ENCODE results near the gene NR6A1. TPM values are rescaled to one million over a fixed set of nuclear protein-coding genes. Genes with fewer than 3 reads are reported as not detected.

Gene NR6A1
- total RNA-seq, 1 donor from 2014 or later, result 6.0 TPM

DNA sequence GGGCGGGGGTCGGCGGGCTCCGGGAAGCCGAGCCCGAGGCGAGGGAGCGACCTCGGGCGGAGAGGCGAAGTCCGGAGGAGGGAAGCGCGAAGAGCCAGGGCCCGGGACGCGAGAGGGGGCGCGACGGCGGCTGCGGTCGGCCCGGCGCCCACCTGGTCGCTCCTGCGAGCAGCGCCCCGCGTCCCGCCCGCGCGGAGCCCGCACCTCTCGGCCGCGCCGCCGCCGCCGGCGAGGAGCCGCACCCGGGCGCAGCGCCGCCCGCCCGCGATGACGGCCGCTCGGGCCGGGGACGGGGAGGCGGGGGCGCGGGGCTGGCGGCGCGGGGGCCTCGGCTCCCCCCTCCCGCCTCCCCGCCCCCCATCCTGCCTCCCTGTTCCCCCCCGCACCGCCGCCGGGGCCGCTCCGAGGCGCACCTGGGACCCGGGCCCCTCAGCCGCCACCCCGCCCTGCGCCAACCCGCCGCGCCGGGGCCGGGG is 266.5 kb downstream of the NR6A1 start:
- no peak for DNase-seq (ENCODE audit: low read depth)

DNA sequence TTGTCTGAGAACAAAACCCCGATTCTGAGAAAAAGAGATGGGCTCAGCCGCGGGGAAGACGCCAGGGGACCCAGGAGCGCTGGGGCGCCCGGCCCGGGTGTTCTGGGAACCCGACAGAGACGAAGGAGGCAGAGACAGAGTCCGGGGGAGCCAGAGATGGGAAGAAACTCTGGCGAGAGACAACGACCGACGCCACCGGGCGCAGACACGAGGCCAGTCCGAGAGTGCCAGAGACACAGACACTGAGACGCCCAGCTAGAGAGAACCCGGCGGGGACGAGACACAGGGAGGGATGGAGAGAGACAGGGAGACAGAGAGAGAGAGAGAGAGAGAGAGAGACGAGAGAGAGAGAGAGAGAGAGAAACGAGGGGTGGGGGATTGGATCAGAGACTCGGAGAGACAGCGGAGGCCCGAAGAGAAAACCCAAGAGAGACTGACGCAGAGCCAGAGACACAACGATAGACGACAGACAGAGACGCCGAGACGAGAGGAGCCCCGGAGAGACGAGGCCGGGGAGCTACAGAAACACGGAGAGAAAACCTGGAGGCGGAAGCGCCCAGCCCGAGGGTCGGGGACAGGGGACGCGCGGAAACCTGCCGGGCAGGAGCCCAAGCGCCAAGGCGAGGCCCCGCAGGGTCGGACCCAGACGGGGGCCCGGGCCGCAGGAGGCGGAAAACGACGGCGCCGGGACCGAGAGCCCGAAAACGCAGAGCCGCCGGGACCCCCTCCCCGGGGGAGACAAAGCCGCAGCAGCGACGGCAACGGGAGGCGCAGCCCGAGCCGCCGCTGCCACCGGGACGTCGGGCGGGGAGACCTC is 267.2 kb downstream of the NR6A1 start:
- DNase-seq (ENCODE audit: low read depth), result no peak

DNA sequence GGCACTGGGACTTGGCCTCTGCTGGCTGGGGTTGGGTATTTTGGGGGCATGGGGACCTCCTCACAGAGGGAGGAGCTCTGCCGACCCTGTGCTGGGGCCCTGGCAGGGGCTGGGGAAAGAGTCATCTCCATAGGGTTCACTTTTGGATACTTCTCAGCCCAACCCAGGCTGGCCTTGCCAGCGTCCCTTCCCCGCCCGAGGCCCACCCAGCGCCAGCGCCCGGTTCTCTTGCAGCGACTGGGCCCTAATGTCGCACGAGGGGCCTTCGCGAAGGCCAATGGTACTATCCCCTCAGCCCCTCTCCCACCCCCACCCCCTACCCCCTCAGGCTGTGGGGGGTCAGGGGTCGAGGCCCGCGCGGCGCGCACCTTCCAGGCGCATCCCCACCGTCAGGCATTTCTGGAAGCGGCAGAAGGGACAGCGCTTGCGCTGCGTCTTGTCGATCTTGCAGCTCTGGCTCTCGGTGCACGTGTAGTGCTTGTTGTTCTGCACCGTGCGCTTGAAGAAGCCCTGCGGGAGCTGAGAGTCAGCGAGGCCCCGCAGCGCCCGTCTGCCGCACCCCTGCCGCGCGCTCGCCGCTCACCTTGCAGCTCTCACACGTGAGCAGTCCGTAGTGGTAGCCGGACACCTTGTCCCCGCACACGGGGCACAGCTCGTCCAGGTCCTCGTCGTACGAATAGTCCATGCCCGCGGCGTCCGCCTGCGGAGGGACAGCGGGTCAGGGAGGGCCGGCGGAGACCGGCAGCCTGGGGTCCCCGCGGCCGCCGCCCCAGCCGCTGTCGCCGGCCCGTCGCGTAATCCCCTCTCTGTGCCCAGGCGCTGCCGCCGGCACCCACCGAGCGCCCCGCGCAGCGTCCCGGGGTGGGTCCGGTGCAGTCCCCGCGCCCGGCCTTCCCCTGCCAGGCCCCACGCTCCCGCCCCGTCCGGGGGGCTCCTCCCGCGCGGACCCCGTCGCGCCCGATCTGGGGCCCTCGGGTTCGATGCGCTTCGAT is 268.1 kb downstream of the NR6A1 start:
- DNase-seq (ENCODE audit: low read depth), result no peak

DNA sequence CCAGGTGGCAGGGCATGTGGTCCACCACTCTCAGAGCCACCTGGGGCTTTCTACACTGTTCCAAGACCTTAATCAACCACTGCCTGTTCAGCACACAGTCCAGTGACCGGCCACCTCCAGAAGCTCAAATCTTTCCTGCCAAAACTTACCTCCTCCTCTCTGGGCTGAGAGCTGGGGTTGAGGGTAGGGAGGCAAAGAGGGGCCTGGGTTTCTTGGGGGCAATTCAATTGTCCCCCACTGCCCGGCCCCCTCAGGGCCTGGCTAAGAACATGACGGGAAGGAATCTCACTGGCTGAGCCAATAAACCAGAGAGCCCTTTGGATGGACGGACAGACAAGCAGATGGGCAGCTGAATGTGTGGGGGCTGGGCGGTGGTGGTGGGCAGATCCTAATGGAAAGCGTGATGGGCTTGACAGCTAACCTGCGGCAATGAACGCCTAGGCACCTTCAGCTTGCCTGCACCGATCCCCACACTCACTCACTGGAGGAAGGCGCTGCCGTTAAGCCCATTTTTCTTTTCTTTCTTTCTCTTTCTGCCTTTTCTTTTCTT is 269.3 kb downstream of the NR6A1 start:
- DNase-seq (ENCODE audit: low read depth), result no peak

DNA sequence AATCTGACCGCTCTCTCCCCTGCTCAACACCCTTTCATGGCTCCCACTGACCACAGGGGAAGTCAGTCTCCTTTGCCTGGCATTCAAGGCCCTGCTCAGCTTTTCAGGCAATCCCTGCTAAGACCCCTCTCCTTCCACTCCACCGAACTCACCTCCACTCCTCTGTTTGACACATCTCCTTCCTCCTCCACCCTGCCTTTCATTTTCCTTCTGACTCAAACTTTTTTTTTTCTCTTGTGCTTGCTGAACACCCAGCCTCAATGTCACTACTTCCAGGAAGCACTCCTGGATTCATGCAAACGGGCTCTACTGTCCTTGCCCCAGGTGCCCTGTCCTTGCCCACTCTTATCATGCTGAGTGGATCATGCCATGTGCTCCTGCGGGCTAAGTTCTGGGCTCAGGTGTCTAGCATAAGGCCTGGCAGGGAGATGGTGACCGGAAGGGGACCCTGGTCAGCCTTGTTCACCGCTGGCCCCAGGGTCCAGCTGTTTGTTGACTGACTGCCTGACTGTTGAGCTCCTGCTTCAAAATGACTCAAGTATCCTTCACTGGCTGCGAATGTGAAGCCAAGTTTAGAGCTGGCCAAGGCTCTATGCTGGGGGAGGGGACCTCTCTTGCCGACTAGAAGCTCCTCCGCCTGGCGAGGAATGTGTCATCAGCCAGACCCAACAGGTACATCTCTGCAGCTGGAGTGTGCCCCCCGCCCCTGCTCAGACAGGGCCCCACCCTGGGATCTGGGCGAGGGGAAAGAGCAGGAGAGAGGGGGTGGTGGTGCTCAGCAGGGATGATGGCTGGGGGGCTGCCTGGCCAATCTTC is 270.1 kb downstream of the NR6A1 start:
- DNase-seq (ENCODE audit: low read depth), result no peak

DNA sequence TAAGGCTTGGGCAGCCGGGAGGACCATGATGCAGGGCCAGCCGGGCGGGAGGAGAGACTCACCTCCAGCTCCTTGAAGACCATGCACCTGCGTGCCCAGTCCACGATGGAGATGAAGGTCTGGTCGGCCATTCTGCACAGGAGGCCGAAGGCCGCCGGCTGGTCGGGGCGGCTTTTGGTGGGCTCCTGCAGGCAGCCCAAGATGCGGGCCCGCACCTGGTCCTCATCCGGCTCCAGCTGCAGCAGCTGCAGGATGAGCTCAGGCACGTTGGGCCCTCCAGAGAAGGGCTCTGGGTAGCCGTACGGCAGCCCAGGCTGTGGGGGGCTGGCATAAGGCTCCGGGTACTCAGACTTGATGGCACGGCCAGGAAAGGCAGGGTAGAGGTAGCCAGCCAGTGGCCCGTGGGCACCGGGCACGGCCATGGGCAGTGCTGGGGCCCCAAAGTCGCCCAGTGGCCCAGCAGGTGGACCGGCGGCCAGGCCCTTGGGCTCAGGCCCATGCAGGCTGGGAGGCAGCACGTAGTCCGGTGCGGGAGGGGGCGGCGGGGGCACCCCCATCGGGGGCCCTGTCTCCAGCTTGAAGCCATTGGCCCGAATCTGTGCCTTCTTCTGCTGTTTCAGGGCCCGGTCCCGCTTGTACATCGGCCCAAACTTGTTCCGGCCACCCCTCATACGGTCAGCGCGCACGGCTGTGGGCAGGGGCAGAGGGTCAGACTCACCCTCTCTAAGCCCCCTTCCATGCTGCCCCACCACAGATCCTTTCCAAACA is 270.9 kb downstream of the NR6A1 start:
- no peak for DNase-seq (ENCODE audit: low read depth)

DNA sequence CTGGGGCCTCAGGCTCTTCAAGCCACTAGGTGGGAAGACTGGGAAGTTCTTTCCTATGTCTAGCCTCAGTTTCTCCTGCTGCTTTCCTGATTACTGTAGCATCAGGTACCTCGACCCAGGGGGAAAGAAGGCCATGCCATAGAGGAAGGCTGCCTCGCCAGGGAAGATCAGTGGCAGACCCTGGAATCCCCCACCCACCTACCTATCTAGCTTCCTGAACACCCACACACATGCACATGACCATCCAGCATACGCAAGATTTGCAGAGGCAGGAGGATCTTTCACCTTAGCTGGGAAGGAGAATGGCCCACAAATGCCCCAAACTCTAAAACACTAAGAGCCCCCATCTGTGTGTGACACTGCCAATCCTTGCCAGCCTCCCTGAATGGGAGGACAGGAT is 271.9 kb downstream of the NR6A1 start:
- no peak for DNase-seq (ENCODE audit: low read depth)

DNA sequence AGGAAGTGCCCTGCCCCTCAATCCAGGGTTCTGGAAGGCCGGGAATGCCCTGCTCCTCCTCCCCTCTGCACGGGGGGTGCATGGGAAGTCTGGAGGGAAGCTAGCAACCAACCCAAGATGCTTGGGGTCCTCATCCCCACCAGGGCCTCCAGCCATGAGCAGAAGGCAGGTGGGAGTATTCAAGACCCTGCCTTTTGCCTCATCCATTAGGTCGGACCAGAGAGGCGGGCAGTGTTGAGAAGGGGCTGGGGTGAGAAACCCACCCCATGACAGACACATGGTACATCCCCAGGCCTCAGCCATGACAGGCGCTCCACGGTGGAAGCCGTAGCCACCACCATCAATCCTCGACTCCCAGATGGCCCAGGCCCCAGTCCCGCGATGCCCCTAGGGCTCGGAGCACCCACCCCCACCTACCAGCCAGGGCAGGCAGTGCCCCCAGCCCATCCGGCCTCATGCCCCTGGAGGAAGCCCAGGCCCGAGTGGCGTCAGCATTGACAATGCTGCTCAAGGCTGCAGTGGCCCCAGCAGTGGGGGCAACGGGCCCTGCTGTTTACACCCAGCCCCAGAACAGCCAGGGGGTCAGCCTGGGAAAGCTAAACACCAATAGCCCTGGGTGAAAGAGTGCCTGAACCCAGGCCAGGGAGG is 272.5 kb downstream of the NR6A1 start:
- no peak for DNase-seq (ENCODE audit: low read depth)

DNA sequence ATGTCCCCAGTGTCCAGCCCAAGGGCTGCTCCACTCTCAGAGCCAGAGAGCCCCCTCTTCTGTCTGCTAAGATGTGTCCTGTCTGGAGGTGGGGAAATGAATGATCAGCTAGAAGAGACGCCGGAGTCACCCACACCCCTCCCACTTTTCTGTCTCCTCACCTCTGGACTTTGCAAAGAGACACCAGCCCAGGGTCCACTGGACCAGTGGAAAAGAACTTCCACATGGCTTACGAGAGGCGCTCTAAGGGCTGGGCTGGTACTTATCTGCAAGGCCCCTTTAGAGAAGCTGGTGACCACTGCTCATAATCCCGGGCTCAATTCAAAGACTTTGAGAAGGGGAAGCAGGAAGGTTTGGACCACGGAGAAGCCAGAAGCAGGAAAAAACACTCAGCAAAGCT is 273.1 kb downstream of the NR6A1 start:
- DNase-seq (ENCODE audit: low read depth), result no peak

DNA sequence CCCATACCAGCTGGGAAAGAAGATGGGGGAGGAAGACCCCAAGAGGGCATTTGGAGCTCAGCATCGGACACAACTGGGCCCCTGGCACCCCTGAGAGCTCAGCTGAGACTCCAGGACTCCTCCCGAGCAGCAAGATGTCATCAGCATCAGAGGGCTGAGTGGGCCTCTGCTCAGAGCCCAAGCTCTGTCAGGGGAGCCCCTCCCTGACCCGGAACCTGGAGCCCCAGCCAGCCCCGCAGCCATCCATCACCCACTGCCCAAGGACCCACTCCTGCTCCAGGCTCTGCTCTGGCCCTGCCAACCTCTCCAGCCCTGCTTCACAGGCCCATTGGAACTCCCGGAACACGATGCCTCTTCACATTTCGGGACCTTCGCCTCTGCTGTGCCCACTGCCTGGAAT is 273.7 kb downstream of the NR6A1 start:
- DNase-seq (ENCODE audit: low read depth), result no peak

DNA sequence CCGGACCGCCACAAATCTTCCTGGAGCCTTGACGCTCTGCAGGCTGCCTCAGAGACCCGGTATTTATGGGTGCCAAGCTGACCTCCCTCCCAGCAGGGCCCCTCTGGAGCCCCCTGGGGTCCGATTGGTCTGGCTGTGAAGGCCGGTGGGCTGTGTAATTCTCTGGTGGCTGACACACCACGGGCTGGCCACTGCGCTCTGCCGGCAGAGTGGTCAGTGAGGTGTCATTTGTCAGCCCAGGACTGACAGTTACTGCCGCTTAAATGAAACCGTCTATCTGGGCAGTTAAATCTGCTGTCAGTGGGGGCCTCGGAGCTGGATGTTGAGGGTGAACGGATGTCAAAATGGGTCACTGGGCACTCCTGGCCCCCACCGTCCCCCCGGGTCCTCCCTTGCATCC is 274.6 kb downstream of the NR6A1 start:
- no peak for DNase-seq (ENCODE audit: low read depth)

DNA sequence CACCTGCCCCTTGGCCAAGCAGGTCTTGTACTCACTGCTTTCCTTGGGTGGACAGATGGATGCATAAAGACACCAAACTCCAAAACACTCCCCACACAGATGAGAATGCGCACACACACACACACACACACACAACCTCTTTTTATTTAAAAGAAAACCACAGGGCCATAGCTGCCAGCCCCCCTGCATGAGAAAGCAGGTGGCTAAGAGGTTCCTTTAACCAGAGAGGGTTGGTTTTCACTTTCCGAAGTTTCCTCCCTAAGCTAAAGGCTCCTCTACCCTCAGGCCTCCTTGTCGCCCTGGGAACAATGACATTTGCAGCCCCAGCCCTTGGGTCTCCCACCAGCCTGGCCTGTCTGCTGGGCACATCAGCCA is 275.0 kb downstream of the NR6A1 start:
- no peak for DNase-seq (ENCODE audit: low read depth)

DNA sequence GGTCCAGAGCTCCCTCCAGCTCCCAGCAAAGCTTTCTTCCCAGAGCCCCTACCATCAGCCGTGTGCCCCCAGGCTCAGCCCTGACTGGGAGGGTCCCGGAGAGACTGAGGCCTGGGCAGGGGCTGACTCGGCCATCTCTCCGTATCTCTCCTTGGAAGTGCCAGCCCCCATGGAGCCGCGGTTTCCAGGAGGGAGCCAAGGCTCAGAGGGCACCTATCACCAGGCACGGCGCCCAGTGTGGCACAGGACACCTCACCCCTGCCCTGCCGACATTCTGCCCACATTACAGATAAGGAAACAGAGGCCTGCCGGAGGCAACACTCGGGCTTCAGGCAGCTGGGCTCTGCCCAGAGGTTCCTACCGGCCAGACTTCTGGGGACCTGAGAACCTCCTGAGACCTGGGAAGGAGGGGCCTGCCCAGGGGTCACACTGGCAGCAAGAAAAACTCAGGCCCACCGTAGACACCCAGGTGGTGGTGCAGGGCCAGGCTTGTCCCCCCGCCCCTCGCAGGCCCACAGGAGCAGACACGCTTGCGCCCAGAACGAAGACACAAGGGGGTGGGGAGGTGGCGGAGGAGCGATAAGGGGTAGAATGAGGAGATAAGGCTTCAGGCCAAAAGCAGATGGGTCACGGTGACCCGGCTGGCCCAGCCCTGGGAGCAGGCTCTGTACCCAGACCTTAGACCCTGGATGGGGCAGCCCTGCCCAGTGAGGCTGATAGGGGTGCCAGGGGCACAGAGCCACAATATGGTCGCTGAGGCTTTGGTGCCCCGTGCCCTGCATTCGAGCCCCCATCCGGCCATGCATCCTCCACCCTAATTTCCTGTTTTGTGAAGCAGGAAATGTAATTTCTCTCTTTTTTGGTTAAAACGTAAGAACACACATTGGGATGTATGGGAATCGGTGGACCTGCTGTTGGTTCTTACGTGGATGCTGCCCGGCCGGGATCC is 275.7 kb downstream of the NR6A1 start:
- no peak for DNase-seq (ENCODE audit: low read depth)

DNA sequence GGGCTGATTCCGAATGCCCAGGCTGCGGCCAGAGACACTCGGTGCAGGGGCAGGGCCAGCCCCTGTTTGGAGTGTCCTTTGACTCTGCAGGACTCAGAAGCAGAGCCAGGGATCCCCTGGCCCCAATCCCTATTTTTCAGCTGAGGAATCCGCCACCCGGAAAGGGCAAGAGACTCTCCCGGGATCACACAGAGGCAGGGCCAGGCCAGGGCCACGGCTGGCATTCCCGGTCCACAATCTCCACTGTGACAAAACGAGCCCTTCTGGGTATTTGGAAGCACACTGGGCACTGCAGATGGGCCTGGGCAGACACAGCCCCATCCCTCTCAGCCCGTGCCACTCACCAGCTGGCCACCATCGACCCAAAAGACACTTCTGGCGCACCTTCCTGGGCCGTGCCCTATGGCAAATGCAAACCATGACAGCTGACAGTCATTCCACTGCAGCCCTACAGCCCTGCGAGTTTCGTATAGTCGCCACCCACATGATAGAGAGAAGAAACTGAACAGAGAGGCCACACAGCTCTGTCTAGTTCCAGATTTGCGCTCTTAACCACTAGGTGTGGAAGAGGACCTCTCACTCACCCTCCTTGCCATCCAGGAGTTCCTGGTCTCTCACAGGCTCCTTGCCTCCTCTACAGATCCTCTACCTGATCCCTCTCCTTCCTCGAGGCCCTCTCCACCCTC is 277.2 kb downstream of the NR6A1 start:
- no peak for DNase-seq (ENCODE audit: low read depth)

DNA sequence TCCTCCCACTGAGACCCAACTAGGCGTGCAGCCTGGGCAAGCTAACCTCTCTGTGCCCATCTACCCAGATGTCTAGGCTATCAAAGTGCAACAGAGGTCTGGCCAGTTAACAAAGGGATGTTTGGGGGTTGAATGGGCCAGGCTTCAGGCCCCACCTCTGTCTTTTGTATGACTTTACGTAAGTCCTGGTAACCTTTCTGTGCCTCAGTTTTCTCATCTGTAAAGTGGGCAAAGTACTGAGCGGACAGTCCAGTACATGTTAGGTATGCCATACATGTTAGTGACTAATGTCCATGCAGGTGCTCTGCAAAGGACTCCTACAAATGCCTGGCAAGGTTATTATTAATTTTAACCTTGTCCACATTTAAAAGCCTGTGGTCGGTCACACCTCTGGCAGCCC is 277.9 kb downstream of the NR6A1 start:
- DNase-seq (ENCODE audit: low read depth), result no peak

DNA sequence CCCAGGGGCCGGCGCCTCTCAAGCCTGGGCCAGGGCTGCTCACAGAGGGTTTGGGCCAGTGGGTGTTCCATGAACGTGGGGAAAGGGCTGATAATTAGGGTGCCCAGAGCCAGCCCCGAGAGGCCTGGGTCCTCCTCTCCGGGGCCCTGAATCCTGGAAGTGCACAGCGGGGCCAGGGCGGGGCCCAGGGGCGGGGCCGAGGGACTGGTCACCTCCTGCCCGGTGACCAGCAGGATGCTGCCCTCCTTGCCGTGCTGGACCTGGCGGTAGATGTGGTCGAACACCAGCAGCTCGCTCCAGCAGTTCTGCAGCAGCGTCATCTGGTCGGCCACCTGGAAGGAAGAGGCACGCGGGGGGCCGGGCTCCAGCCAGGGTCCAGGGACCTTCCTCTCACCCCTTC is 278.3 kb downstream of the NR6A1 start:
- DNase-seq (ENCODE audit: low read depth), result no peak

DNA sequence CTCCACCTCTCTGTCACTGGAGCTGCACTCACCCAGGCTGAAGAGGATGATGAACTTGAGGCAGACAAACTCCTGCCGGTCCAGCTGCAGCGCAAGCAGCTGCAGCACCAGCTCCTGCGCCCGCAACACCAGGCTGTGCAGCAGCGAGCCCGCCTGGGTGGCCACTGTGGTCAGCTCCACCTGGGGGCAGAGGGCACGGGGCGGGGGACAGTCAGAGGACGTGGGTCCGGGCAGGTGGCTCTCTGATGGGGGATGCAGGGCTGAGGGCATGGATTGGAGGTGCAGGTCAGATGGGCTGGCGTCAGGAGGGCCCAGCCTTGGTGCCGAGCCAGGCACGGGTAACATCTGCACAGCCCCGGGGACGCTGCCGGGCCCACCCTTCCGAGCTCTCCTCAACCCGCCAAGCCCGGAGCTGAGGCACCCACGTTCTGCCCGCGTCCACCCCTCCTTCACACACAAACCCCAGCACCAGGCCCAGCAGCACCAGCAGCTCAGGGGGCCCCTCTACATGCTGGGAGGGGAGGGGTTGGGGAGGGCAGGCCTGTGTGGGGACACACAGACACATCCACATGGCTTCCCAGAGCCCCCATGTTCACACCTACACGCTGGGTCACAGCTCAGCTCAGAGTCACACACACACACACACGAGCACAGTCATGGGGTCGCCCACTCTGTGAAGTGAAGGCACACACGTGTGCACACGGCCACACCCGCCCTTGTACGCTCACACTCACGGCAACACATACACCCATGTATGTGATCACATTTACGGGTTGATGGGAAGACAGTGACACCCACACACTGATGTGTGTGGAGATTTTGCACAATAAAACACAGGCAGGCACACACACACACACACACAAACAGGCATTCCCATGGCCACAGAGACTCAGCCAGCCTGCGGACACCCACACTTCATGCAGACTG is 279.8 kb downstream of the NR6A1 start:
- DNase-seq (ENCODE audit: low read depth), result no peak
